Heart left ventricle (tissue), 16 donors: ENCODE results near the gene CDK5. TPM values are rescaled to one million over a fixed set of nuclear protein-coding genes. Genes with fewer than 3 reads are reported as not detected.

ENCODE experiments used
- ATAC-seq, 4 donors: fragments of 200-7000 bp; cut with Tn5 transposase; one replicate each; pipeline ENCODE4 v1.9.1; 2020 to 2022; ENCODE audit warnings: moderate library complexity in 4 of 4, mild to moderate bottlenecking in 3 of 4, moderate number of reproducible peaks in 1 of 4
- DNase-seq, 5 donors: peaks; one replicate each; pipeline ENCODE4 v3.0.0-alpha.2; 2020
- H3K27ac ChIP-seq, 12 donors: fragments of 200-600 bp; sonication (generic) in 4 of 12; one replicate each; pipeline versions ENCODE4 v1.5.0 to v1.8.0; 2016 to 2022; ENCODE audit warnings: mild to moderate bottlenecking in 2 of 12
- H3K27me3 ChIP-seq, 9 donors: fragments of 200-600 bp; sonication (generic) in 2 of 9; one replicate each; pipeline versions ENCODE4 v1.5.1 to v1.8.0; 2016 to 2022; ENCODE audit warnings: mild to moderate bottlenecking in 3 of 9
- H3K36me3 ChIP-seq, 9 donors: fragments of 200-600 bp; sonication (generic) in 2 of 9; one replicate each; pipeline versions ENCODE4 v1.5.0 to v1.8.0; 2018 to 2022; ENCODE audit warnings: mild to moderate bottlenecking in 2 of 9
- H3K4me1 ChIP-seq, 12 donors: fragments of 200-600 bp; sonication (generic) in 4 of 12; one replicate each; pipeline versions ENCODE4 v1.5.0 to v1.8.0; 2016 to 2022; ENCODE audit warnings: mild to moderate bottlenecking in 3 of 12
- H3K4me3 ChIP-seq, 12 donors: fragments of 200-600 bp; sonication (generic) in 4 of 12; one replicate each; pipeline versions ENCODE4 v1.5.0 to v1.8.0; 2017 to 2022; ENCODE audit warnings: mild to moderate bottlenecking in 9 of 12, moderate library complexity in 4 of 12
- H3K9me3 ChIP-seq, 12 donors: fragments of 200-600 bp; sonication (generic) in 4 of 12; one replicate each; pipeline versions ENCODE4 v1.5.0 to v1.8.0; 2016 to 2022; ENCODE audit warnings: mild to moderate bottlenecking in 1 of 12
- POLR2A ChIP-seq, 2 donors: fragments of 450-650 bp; IDR thresholded peaks; one replicate each; pipeline ENCODE4 v1.6.1; 2017; ENCODE audit warnings: antibody characterized with exemption in 2 of 2, mild to moderate bottlenecking in 2 of 2, moderate library complexity in 2 of 2
- WGBS, 4 donors: extraction: QIAGEN DNeasy Blood & Tissue Kit in 2 of 4; methylation state at CpG; one replicate each; pipeline versions ENCODE4 v1.1.5 to v1.1.7; 2013 to 2018; 5-methylcytosine and 5-hydroxymethylcytosine counted together
- intact Hi-C, 10 donors: fragments of 100-400 bp; cut with DNase I; formaldehyde crosslinking; loops; one replicate each; pipeline versions ENCODE4 v1.11.1 to v1.14.2; 2022
- polyA plus RNA-seq, 2 donors: library from polyadenylated mRNA; stranded (reverse); fragments of 200-250 nt; gene quantifications; one replicate each; pipeline ENCODE4 v1.2.3, GENCODE V29; 2013
- total RNA-seq, 9 donors: library from RNA; depleted of rRNA in 2 of 9; stranded (reverse); fragments of >200 nt in 2 of 9; fragmentation: NEBNext Ultra II Directional in 3 of 9; extraction: Animal tissue kit (Norgen Biotek cat#: 25700) in 3 of 9; gene quantifications; one replicate each; pipeline versions ENCODE4 v1.1.0 to v1.2.4, GENCODE V29; 2016 to 2023
- TF ChIP-seq, protein P1 (sequence below), 12 donors: fragments of 200-600 bp; sonication (generic) in 4 of 12; IDR thresholded peaks; one replicate each; pipeline versions ENCODE4 v1.5.0 to v1.8.0; 2018 to 2022; ENCODE audit warnings: antibody characterized with exemption in 12 of 12, mild to moderate bottlenecking in 5 of 12
- donor health status: ischemic (EF 13 %, LVEDD 7.1; RV severe dilation, severe dysfunction).
- donor health status: healthy with polysubstance abuse.
- donor health status: DM: no; HTN: yes; CAD: no.
- donor health status: DM: no; HTN: no; CAD: no.
- donor health status: ischemic (EF 25% LVEDD 6.9; RV normal size, moderate dysfunction).
- donor health status: ischemic (EF 25% LVEDD 5.7; RV mildly dilated, moderate dysfunction).
- donor health status: healthy.
- donor health status: DM: yes; HTN: yes; CAD: no.
- donor health status: ischemic (EF 35%, LVEDD 5.7; RV mildly dilated, moderate dysfunction).
- donor health status: nonischemic (EF 11% LVEDD 7.7; RV severe dilation, severe dysfunction).
- donor health status: DM: yes; HTN: yes; CAD: no.
- donor health status: PGD.
- donor health status: ischemic (EF 29% LVEDD 5.4; RV normal size, mild dysfunction).
- donor health status: nonischemic (EF 23%, LVEDD 6.1; RV moderate dilation, normal function).

Gene CDK5
- total and polyA plus RNA-seq, 11 donors = 5.6 to 13.7 (median 7.6) TPM

DNA sequence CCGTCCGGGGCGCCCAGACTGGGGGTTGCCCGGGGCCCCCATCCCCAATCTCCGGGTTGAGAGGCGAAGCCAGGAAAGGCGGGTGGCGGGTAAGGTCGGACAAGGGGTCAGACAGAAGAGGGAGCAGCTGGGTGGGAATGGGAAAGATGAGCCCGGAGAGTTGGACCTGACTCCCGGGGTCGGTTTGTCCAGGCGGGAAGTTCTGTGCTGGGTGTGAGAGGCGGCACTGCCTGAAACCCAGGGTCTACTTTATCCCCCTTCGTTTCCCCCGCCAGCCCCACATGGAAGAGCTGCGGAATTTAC is 2.4 kb upstream of the CDK5 start:
- Histone ChIP-seq H3K27me3 (no peaks in the 10 kb centered on the region), H3K4me3 (peak overlapping the region; percentile 68 to 100 (median 90)), H3K27ac (peak overlapping the region; percentile 90 to 99 (median 98)), H3K4me1 (peaks cover 9 to 55% (median 48%) of the 10 kb centered on the region in 12 donors), H3K9me3 (no peaks in the 10 kb centered on the region), H3K36me3 (peaks cover 0 to 17% (median 13%) of the 10 kb centered on the region in 9 donors)
- ATAC-seq (no peak), DNase-seq (no peak)
- intact Hi-C loops = loop anchor here in 3 of 10 donors (1.0 to 10.0 kb wide), 3 partner anchors 20 to 55 kb away; partner anchors contain the start of gene FASTK (in 2 of the 3)
- TF ChIP-seq, protein P1, sequence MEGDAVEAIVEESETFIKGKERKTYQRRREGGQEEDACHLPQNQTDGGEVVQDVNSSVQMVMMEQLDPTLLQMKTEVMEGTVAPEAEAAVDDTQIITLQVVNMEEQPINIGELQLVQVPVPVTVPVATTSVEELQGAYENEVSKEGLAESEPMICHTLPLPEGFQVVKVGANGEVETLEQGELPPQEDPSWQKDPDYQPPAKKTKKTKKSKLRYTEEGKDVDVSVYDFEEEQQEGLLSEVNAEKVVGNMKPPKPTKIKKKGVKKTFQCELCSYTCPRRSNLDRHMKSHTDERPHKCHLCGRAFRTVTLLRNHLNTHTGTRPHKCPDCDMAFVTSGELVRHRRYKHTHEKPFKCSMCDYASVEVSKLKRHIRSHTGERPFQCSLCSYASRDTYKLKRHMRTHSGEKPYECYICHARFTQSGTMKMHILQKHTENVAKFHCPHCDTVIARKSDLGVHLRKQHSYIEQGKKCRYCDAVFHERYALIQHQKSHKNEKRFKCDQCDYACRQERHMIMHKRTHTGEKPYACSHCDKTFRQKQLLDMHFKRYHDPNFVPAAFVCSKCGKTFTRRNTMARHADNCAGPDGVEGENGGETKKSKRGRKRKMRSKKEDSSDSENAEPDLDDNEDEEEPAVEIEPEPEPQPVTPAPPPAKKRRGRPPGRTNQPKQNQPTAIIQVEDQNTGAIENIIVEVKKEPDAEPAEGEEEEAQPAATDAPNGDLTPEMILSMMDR (IDR thresholded peaks at IDR 0.05) = peak in 3 of 12 donors; percentile 4 to 13 (median 4)
- TF ChIP-seq POLR2A (IDR thresholded peaks at IDR 0.05) = no peak
- 1 to 5% (median 3%) methylated on average over 13 to 17 of the region's 17 CpGs for WGBS, 4 donors

DNA sequence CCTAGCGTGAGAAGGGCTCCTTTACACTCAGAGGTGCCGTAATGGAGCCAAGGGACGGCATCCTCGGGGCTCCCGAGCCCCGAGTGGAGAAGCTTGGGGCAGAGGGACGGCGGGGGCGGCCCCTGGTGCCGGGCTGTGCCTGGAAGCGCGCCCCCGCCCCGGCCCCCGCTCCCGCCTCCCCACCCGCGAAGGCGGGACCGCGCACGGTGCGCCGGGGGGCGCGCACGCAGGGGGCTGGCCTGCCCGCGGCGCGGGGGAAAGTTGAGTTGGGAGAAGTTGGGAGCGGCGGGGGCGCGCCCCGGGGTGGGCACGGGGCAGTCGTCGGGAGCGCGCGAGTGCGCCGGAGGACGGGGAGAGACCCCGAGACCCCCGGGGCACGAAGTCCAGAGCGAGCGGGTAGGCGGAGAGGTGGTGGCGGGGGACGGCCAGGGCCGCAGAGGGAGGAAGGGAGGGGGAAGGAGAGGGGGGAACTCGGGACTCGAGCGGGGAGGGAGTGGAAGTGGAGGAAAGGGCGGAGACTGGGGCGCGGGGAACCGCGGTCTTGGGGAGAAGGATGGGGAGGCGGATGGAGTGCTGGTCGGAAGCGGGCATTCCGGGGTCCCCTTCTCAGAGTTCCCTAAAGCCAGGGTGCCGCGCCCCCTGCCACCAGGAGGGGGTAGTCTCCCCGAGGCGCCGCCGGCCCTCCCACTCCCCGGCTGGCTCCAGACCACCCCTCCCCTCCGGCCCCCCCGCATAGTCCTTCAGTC is 1.8 kb upstream of the CDK5 start, which contains the start of gene SLC4A2:
Gene SLC4A2 (plus strand): TSS at position 223 of the 746 bp plus-strand sequence. CDS start 2,399 bp downstream, outside the sequence.
- 0 to 1% (median 1%) methylated on average over 46 to 75 of the region's 75 CpGs for WGBS, 4 donors
- peak; percentile 83 to 91 (median 89) for DNase-seq
- Histone ChIP-seq H3K36me3 (peaks cover 0 to 12% (median 8%) of the 10 kb centered on the region in 9 donors), H3K27me3 (no peaks in the 10 kb centered on the region), H3K4me1 (peaks cover 9 to 55% (median 48%) of the 10 kb centered on the region in 12 donors), H3K27ac (peak within 1 kb of the TSS; percentile 90 to 99 (median 98)), H3K9me3 (no peaks in the 10 kb centered on the region), H3K4me3 (peak within 1 kb of the TSS; percentile 68 to 100 (median 90))
- peak; percentile 12 to 61 (median 54) for ATAC-seq
- TF ChIP-seq, protein P1 (IDR thresholded peaks at IDR 0.05) = peak; percentile 21 to 73 (median 56)
- peak in 1 of 2 donors; percentile 51 for TF ChIP-seq POLR2A (IDR thresholded peaks at IDR 0.05)
- intact Hi-C loops = loop anchor here in 6 of 10 donors (1.0 to 10.0 kb wide), 9 partner anchors 21 to 1347 kb away; partner anchors contain the start of genes FASTK (in 4 of the 6), ABCB8 (in 3 of the 6), ABCF2 (in 1 of the 6) and AGAP3 (in 1 of the 6)

DNA sequence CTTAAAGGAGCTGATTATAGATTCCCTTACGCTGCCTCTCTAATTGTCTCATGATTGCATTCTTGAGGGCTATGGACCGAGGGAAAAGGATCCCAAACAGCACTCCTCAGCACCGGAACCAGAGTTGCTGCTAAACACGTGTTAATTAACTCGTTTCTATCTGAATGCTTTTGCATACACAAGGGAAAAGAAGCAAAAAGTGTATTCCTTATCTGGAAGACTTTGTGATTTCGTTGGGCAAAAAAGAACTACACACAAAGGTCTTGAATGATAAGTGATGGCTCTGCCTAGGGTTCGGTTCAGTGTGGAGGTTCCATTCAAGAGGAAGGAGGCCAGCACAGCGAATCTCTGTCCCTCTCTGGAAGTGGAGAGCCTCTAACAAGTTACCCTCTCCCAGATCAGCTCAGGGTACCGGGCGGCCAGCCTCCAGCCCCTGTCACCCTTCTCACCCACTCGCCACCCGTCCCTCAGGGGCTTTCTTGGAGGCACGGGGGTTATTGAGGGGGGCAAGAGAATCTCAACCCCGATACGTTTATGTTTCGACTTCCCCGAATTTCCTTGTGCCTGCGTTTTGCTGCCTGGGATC is 1.2 kb upstream of the CDK5 start:
- H3K27ac ChIP-seq = peak overlapping the region; percentile 90 to 99 (median 98)
- H3K4me3 ChIP-seq = peak overlapping the region; percentile 68 to 100 (median 90)
- H3K9me3 ChIP-seq = no peaks in the 10 kb centered on the region
- intact Hi-C loops = loop anchor here in 5 of 10 donors (1.0 to 10.0 kb wide), 8 partner anchors 22 to 1347 kb away; partner anchors contain the start of genes ABCB8 (in 4 of the 5), AGAP3 (in 2 of the 5), FASTK (in 2 of the 5) and ABCF2 (in 1 of the 5)
- peaks cover 9 to 55% (median 48%) of the 10 kb centered on the region in 12 donors for H3K4me1 ChIP-seq
- TF ChIP-seq POLR2A (IDR thresholded peaks at IDR 0.05) = no peak
- TF ChIP-seq, protein P1 (IDR thresholded peaks at IDR 0.05) = no peak
- DNase-seq (no peak), ATAC-seq (no peak)
- peaks cover 0 to 6% (median 1%) of the 10 kb centered on the region in 9 donors for H3K36me3 ChIP-seq
- H3K27me3 ChIP-seq = no peaks in the 10 kb centered on the region
- 4 to 8% (median 6%) methylated on average over 18 of the region's 18 CpGs for WGBS, 4 donors
